Measurements from ENCODE around the gene ARID5B. TPM values are rescaled to one million over a fixed set of nuclear protein-coding genes. Genes with fewer than 3 reads are reported as not detected.

The ARID5B gene
- polyA plus RNA-seq, 1 donor from 2014 or later: 2.1 TPM

DNA sequence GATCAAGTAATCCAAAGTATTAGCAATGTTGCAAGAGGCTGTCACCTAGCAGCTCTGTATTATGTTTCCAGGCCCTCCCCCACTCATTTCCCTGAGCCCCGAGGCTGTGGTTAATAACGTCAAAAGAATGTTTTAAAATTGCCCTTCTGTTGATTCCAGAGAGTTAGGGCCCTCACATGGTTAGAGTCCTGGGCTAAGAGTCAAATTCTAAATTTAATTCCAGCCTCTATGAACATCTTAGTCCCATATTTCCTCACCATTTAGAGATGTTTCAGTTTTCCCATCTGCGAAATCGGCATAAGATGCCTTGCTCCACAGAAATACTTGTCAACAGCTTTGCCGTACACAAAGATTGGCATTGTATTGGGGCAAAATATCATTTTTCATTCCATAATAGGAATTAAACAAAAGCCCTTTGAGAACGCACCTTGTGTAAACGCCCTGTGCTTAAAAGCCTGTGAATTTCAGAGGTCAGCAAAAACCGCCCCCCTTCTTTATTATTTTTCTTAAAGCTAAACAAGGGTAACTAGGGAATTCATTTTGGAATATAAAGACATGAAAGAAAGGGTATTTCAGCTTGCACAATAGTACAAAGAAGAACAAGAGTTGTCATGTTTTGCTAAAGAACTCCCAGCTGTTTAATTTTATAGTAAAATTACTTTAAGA, 135.8 kb downstream of the ARID5B start:
- H3K9me3 ChIP-seq (ENCODE audit: low read length): no peaks in the 10 kb centered on the region
- H3K9me2 ChIP-seq (ENCODE audit: insufficient read depth, low read length): no peaks in the 10 kb centered on the region
- no peaks in the 10 kb centered on the region for H3F3A ChIP-seq (ENCODE audit: insufficient read depth, low read length, poor library complexity, severe bottlenecking)
- no peak overlapping the region for H3K4me3 ChIP-seq (ENCODE audit: low read length)
- no peaks in the 10 kb centered on the region for H3K36me3 ChIP-seq (ENCODE audit: insufficient read depth, low read length)
- no peaks in the 10 kb centered on the region for H3K27me3 ChIP-seq (ENCODE audit: insufficient read depth, low read depth, low read length)
- no peak overlapping the region for H3K9ac ChIP-seq (ENCODE audit: low read length)
- no peak overlapping the region for H2AFZ ChIP-seq (ENCODE audit: low read depth, low read length)
- TF ChIP-seq, protein P1, sequence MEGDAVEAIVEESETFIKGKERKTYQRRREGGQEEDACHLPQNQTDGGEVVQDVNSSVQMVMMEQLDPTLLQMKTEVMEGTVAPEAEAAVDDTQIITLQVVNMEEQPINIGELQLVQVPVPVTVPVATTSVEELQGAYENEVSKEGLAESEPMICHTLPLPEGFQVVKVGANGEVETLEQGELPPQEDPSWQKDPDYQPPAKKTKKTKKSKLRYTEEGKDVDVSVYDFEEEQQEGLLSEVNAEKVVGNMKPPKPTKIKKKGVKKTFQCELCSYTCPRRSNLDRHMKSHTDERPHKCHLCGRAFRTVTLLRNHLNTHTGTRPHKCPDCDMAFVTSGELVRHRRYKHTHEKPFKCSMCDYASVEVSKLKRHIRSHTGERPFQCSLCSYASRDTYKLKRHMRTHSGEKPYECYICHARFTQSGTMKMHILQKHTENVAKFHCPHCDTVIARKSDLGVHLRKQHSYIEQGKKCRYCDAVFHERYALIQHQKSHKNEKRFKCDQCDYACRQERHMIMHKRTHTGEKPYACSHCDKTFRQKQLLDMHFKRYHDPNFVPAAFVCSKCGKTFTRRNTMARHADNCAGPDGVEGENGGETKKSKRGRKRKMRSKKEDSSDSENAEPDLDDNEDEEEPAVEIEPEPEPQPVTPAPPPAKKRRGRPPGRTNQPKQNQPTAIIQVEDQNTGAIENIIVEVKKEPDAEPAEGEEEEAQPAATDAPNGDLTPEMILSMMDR (IDR thresholded peaks at IDR 0.05; ENCODE audit: poor library complexity, severe bottlenecking): no peak
- no peak for TF ChIP-seq POLR2AphosphoS5 (IDR thresholded peaks at IDR 0.05)
- no peak for TF ChIP-seq MXI1 (conservative IDR thresholded peaks at IDR 0.05; ENCODE audit: poor library complexity, severe bottlenecking)
- TF ChIP-seq, protein P2, sequence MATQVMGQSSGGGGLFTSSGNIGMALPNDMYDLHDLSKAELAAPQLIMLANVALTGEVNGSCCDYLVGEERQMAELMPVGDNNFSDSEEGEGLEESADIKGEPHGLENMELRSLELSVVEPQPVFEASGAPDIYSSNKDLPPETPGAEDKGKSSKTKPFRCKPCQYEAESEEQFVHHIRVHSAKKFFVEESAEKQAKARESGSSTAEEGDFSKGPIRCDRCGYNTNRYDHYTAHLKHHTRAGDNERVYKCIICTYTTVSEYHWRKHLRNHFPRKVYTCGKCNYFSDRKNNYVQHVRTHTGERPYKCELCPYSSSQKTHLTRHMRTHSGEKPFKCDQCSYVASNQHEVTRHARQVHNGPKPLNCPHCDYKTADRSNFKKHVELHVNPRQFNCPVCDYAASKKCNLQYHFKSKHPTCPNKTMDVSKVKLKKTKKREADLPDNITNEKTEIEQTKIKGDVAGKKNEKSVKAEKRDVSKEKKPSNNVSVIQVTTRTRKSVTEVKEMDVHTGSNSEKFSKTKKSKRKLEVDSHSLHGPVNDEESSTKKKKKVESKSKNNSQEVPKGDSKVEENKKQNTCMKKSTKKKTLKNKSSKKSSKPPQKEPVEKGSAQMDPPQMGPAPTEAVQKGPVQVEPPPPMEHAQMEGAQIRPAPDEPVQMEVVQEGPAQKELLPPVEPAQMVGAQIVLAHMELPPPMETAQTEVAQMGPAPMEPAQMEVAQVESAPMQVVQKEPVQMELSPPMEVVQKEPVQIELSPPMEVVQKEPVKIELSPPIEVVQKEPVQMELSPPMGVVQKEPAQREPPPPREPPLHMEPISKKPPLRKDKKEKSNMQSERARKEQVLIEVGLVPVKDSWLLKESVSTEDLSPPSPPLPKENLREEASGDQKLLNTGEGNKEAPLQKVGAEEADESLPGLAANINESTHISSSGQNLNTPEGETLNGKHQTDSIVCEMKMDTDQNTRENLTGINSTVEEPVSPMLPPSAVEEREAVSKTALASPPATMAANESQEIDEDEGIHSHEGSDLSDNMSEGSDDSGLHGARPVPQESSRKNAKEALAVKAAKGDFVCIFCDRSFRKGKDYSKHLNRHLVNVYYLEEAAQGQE (IDR thresholded peaks at IDR 0.05; ENCODE audit: borderline replicate concordance): no peak
- TF ChIP-seq EZH2 (IDR thresholded peaks at IDR 0.05; ENCODE audit: borderline replicate concordance, insufficient read depth, low read length, poor library complexity, severe bottlenecking): no peak
- no peak for TF ChIP-seq SMC3 (conservative IDR thresholded peaks at IDR 0.05; ENCODE audit: poor library complexity)
- no peak for TF ChIP-seq EP300 (conservative IDR thresholded peaks at IDR 0.05; ENCODE audit: poor library complexity, severe bottlenecking)
- no peak for TF ChIP-seq TAF1 (IDR thresholded peaks at IDR 0.05; ENCODE audit: low read depth)
- no peak overlapping the region for H3K27ac ChIP-seq (ENCODE audit: low read length)
- H3K79me2 ChIP-seq (replicated peaks; ENCODE audit: insufficient read depth, low read length): no peaks in the 10 kb centered on the region
- H4K20me1 ChIP-seq (ENCODE audit: insufficient read depth): no peaks in the 10 kb centered on the region
- no peak overlapping the region for H3K4me2 ChIP-seq (ENCODE audit: low read length)

DNA sequence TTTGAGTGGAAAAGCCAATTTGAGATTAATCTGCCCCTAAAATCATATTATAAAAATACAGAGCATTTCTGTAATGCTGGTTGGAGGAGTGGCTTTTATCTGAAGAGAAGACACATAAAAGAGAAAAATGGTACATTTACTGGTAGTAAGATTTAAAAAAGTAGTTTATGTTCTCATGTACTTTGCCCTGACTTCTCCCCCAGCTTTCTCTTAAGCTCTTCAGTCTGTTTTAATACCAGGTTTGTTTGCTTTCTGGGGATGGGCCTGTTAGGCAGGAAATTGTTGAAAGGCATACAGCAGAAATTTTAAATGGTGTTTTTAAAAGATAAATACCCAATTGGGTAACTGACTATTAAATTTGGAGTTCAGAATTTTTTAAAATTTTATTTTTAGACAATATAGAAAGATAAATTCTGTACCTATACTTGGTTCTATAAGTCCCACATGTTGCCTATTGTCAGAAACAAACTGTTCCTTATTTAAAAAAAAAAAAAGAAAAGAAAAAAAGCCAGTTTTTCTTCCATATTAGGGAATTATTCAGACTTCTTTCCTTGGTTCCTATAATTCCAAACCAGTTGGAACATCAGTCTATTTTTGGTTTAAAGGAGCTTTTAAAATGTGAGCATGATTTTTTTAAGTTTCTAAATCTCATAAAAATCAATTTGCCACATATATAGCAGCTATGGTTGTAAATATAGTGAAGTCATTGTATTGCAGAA, 136.6 kb downstream of the ARID5B start:
- H3K36me3 ChIP-seq (ENCODE audit: insufficient read depth, low read length): no peaks in the 10 kb centered on the region
- H3K9me2 ChIP-seq (ENCODE audit: insufficient read depth, low read length): no peaks in the 10 kb centered on the region
- no peaks in the 10 kb centered on the region for H3F3A ChIP-seq (ENCODE audit: insufficient read depth, low read length, poor library complexity, severe bottlenecking)
- no peaks in the 10 kb centered on the region for H3K79me2 ChIP-seq (replicated peaks; ENCODE audit: insufficient read depth, low read length)
- no peak overlapping the region for H3K4me3 ChIP-seq (ENCODE audit: low read length)
- TF ChIP-seq EZH2 (IDR thresholded peaks at IDR 0.05; ENCODE audit: borderline replicate concordance, insufficient read depth, low read length, poor library complexity, severe bottlenecking) (no peak), TAF1 (IDR thresholded peaks at IDR 0.05; ENCODE audit: low read depth) (no peak), POLR2AphosphoS5 (IDR thresholded peaks at IDR 0.05) (no peak), RAD21 (conservative IDR thresholded peaks at IDR 0.05) (no peak), SMC3 (conservative IDR thresholded peaks at IDR 0.05; ENCODE audit: poor library complexity) (no peak), MXI1 (conservative IDR thresholded peaks at IDR 0.05; ENCODE audit: poor library complexity, severe bottlenecking) (no peak), EP300 (conservative IDR thresholded peaks at IDR 0.05; ENCODE audit: poor library complexity, severe bottlenecking) (no peak)
- TF ChIP-seq, protein P1 (IDR thresholded peaks at IDR 0.05; ENCODE audit: poor library complexity, severe bottlenecking): no peak
- TF ChIP-seq, protein P2 (IDR thresholded peaks at IDR 0.05; ENCODE audit: borderline replicate concordance): no peak
- no peak overlapping the region for H3K27ac ChIP-seq (ENCODE audit: low read length)
- no peak overlapping the region for H3K9ac ChIP-seq (ENCODE audit: low read length)
- no peak overlapping the region for H2AFZ ChIP-seq (ENCODE audit: low read depth, low read length)
- no peaks in the 10 kb centered on the region for H3K9me3 ChIP-seq (ENCODE audit: low read length)
- H3K27me3 ChIP-seq (ENCODE audit: insufficient read depth, low read depth, low read length): no peaks in the 10 kb centered on the region
- H4K20me1 ChIP-seq (ENCODE audit: insufficient read depth): no peaks in the 10 kb centered on the region
- no peak overlapping the region for H3K4me2 ChIP-seq (ENCODE audit: low read length)

Measured in neural cell (in vitro differentiated cells).